ENCODE data around the gene NOSIP.

GRCh38 chr19:49587227-49587626 is 6.9 kb upstream of the NOSIP start:
- TF ChIP-seq CTCF (IDR thresholded peaks at IDR 0.05) (no peak), EZH2phosphoT487 (IDR thresholded peaks at IDR 0.05) (no peak)

Data from neural progenitor cell (in vitro differentiated cells).